HepG2 (cell line): ENCODE measurements around the gene TRAF4. TPM values are rescaled to one million over a fixed set of nuclear protein-coding genes. Genes with fewer than 3 reads are reported as not detected.

Experiments
- ATRX ChIP-seq: sonication (generic); formaldehyde crosslinking; IDR thresholded peaks from 2 replicates; pipeline ENCODE4 v1.4.0; 2020; ENCODE audit warnings: missing genetic modification reagents, borderline replicate concordance
- BRD4 ChIP-seq: sonication (generic); formaldehyde crosslinking; IDR thresholded peaks from 2 replicates; pipeline ENCODE4 v1.4.0; 2020; ENCODE audit warnings: missing genetic modification reagents
- CHD2 ChIP-seq: IDR thresholded peaks from 2 replicates; pipeline ENCODE4 v1.6.1; 2011; ENCODE audit warnings: low read depth, low read length, improper control_type of control experiment
- HNF1A ChIP-seq, 2 experiments: sonication (generic) in 1 of 2; formaldehyde crosslinking in 1 of 2; IDR thresholded peaks; 2 replicates each; pipeline versions ENCODE4 v1.4.0 to v1.6.1; 2016 to 2020; ENCODE audit warnings: borderline replicate concordance in 1 of 2, low read depth in 1 of 2, mild to moderate bottlenecking in 1 of 2, missing genetic modification reagents in 1 of 2
- JUN ChIP-seq: sonication (generic); formaldehyde crosslinking; IDR thresholded peaks from 2 replicates; pipeline ENCODE4 v1.4.0; 2020; ENCODE audit warnings: mild to moderate bottlenecking, missing genetic modification reagents
- MLXIP ChIP-seq: sonication (generic); formaldehyde crosslinking; IDR thresholded peaks from 2 replicates; pipeline ENCODE4 v1.9.0; 2021; ENCODE audit warnings: missing genetic modification reagents, borderline replicate concordance
- TAF15 ChIP-seq: fragments of 200-400 bp; formaldehyde crosslinking; IDR thresholded peaks from one replicate; pipeline ENCODE4 v1.6.1; 2018; ENCODE audit warnings: mild to moderate bottlenecking, low read depth, low read length; ENCODE audit not compliant: poor library complexity, severe bottlenecking
- TOE1 ChIP-seq: sonication (generic); formaldehyde crosslinking; IDR thresholded peaks from 2 replicates; pipeline ENCODE4 v1.4.0; 2020; ENCODE audit warnings: mild to moderate bottlenecking, missing genetic modification reagents
- ZBTB3 ChIP-seq: sonication (generic); formaldehyde crosslinking; IDR thresholded peaks from 2 replicates; pipeline ENCODE4 v1.4.0; 2020; ENCODE audit warnings: low read depth, mild to moderate bottlenecking, moderate library complexity, missing genetic modification reagents, borderline replicate concordance
- ZBTB7B ChIP-seq: sonication (generic); formaldehyde crosslinking; IDR thresholded peaks from 2 replicates; pipeline ENCODE4 v1.4.0; 2020; ENCODE audit warnings: missing genetic modification reagents
- ZNF329 ChIP-seq: sonication (generic); formaldehyde crosslinking; IDR thresholded peaks from 2 replicates; pipeline ENCODE4 v1.9.0; 2021; ENCODE audit warnings: low read depth, mild to moderate bottlenecking, missing genetic modification reagents
- ZNF414 ChIP-seq: sonication (generic); formaldehyde crosslinking; IDR thresholded peaks from 2 replicates; pipeline ENCODE4 v1.5.0; 2020; ENCODE audit warnings: missing genetic modification reagents
- ZNF687 ChIP-seq: sonication (generic); formaldehyde crosslinking; IDR thresholded peaks from 2 replicates; pipeline ENCODE4 v1.5.1; 2020; ENCODE audit warnings: mild to moderate bottlenecking, missing genetic modification reagents, moderate library complexity
- ZNF768 ChIP-seq: sonication (generic); formaldehyde crosslinking; IDR thresholded peaks from 2 replicates; pipeline ENCODE4 v1.4.0; 2020; ENCODE audit warnings: missing genetic modification reagents
- ZNF782 ChIP-seq: sonication (generic); formaldehyde crosslinking; IDR thresholded peaks from 2 replicates; pipeline ENCODE4 v1.4.0; 2020; ENCODE audit warnings: missing genetic modification reagents, mild to moderate bottlenecking, borderline replicate concordance
- polyA plus RNA-seq, 8 experiments: library from polyadenylated mRNA; depleted of rRNA in 3 of 8; stranded (reverse) in 7 of 8; unstranded in 1 of 8; fragments of >200 nt; fragmentation: Illumina TruSeq in 4 of 8; extraction: Trizol in 4 of 8; gene quantifications; 2 replicates each; pipeline versions ENCODE4 v1.2.1 to v1.2.3, GENCODE V29; 2011 to 2016; ENCODE audit warnings: low read depth in 4 of 8, missing spikeins in 1 of 8, mixed read lengths in 1 of 8; ENCODE audit not compliant: insufficient read depth in 1 of 8
- total RNA-seq, 5 experiments: library from RNA; depleted of rRNA; stranded (reverse); fragments of >200 nt; fragmentation: Illumina TruSeq; extraction: Trizol; gene quantifications; 2 replicates each; pipeline ENCODE4 v1.2.3, GENCODE V29; 2016; ENCODE audit warnings: low read depth in 1 of 5

The TRAF4 gene
- total and polyA plus RNA-seq, 2 of the 13 experiments (the other 11 are each of a cell fraction or from before 2014, with no cell fraction given) = 86.0 to 89.9 TPM

GRCh38 chr17:28744972-28745785 lies 1.4 kb downstream of the TRAF4 start (continued):
- TF ChIP-seq MLXIP (CRISPR knock-in tag) (no peak), TAF15 (peak; percentile 30), ZBTB3 (CRISPR knock-in tag) (no peak), ZNF782 (CRISPR knock-in tag) (0 out of 2 replicates have a peak, but pooled peaks have one; percentile 41), ZNF768 (0 out of 2 replicates have a peak, but pooled peaks have one; percentile 38), ATRX (CRISPR knock-in tag) (no peak), HNF1A (IDR thresholded peaks at IDR 0.05; ENCODE audit: low read depth) (no peak), HNF1A (CRISPR knock-in tag; IDR thresholded peaks at IDR 0.05; ENCODE audit: borderline replicate concordance) (peak; percentile 56), ZBTB7B (CRISPR knock-in tag) (peak; percentile 58; the same call in 1 of the 2 replicates), ZNF687 (peak; percentile 77), ZNF329 (no peak), JUN (CRISPR knock-in tag) (0 out of 2 replicates have a peak, but pooled peaks have one; percentile 14), CHD2 (no peak), TOE1 (no peak), ZNF414 (peak; percentile 65), BRD4 (CRISPR knock-in tag) (0 out of 2 replicates have a peak, but pooled peaks have one; percentile 47)
